ENCODE data around the gene ZSWIM5.
A peak's percentile ranks its signal among the peaks of the same experiment; 100 is the strongest.
"Not testable (repeated sequence)": the region's sequence is repeated elsewhere in the genome, so short reads cannot be mapped to it uniquely, and the experiment has no call there.

Gene ZSWIM5

GRCh38 chr1:45141247-45142003 is 65.0 kb downstream of the ZSWIM5 start:
- DNase-seq, result no peak

GRCh38 chr1:45136984-45137383 is 69.4 kb downstream of the ZSWIM5 start:
- no peak for DNase-seq

- no peak for DNase-seq
Observed at GRCh38 chr1:45135316-45135715, 71.1 kb downstream of the ZSWIM5 start.

- DNase-seq, result peak; percentile 4
Observed at GRCh38 chr1:45134461-45134873, 71.9 kb downstream of the ZSWIM5 start.

- not testable (repeated sequence) for DNase-seq
Observed at GRCh38 chr1:45132719-45133118, 73.7 kb downstream of the ZSWIM5 start.

- no peak for DNase-seq
Observed at GRCh38 chr1:45123358-45123757, 83.0 kb downstream of the ZSWIM5 start.

- no peak for DNase-seq
Observed at GRCh38 chr1:45122724-45123123, 83.7 kb downstream of the ZSWIM5 start.

- no peak for DNase-seq
Observed at GRCh38 chr1:45117766-45118165, 88.6 kb downstream of the ZSWIM5 start.

GRCh38 chr1:45116820-45117219 is 89.6 kb downstream of the ZSWIM5 start:
- DNase-seq, result no peak

- no peak for DNase-seq
Observed at GRCh38 chr1:45116340-45116739, 90.1 kb downstream of the ZSWIM5 start.

GRCh38 chr1:45115198-45115597 is 91.2 kb downstream of the ZSWIM5 start:
- not testable (repeated sequence) for DNase-seq

GRCh38 chr1:45112661-45113060 is 93.7 kb downstream of the ZSWIM5 start:
- no peak for DNase-seq

- DNase-seq, result no peak
Observed at GRCh38 chr1:45111239-45111638, 95.2 kb downstream of the ZSWIM5 start.

- DNase-seq, result no peak
Observed at GRCh38 chr1:45107782-45108181, 98.6 kb downstream of the ZSWIM5 start.

- DNase-seq, result not testable (repeated sequence)
Observed at GRCh38 chr1:45106864-45107263, 99.5 kb downstream of the ZSWIM5 start.

- DNase-seq, result not testable (repeated sequence)
Observed at GRCh38 chr1:45106156-45106545, 100.3 kb downstream of the ZSWIM5 start.

GRCh38 chr1:45105486-45106155 is 100.8 kb downstream of the ZSWIM5 start:
- not testable (repeated sequence) for DNase-seq

GRCh38 chr1:45103534-45103933 is 102.9 kb downstream of the ZSWIM5 start:
- no peak for DNase-seq

- DNase-seq, result no peak
Observed at GRCh38 chr1:45101947-45102346, 104.5 kb downstream of the ZSWIM5 start.

- DNase-seq, result not testable (repeated sequence)
Observed at GRCh38 chr1:45101528-45101927, 104.9 kb downstream of the ZSWIM5 start.

- no peak for DNase-seq
Observed at GRCh38 chr1:45097944-45098343, 108.5 kb downstream of the ZSWIM5 start.

GRCh38 chr1:45097079-45097478 is 109.3 kb downstream of the ZSWIM5 start:
- DNase-seq, result no peak

- DNase-seq, result no peak
Observed at GRCh38 chr1:45095450-45095849, 111.0 kb downstream of the ZSWIM5 start.

- not testable (repeated sequence) for DNase-seq
Observed at GRCh38 chr1:45094371-45094770, 112.0 kb downstream of the ZSWIM5 start.

All from right kidney (tissue), 1 donor.